ENCODE data around the gene GLIPR2. TPM values are rescaled to one million over a fixed set of nuclear protein-coding genes. Genes with fewer than 3 reads are reported as not detected.

Gene GLIPR2
- total and polyA plus RNA-seq, 2 of the 13 experiments (the other 11 are each of a cell fraction or from before 2014, with no cell fraction given) = 0.08 to 0.42 TPM

GRCh38 chr9:36207546-36208012 lies 71.0 kb downstream of the GLIPR2 start (continued):
- TF ChIP-seq FOXO4 (CRISPR knock-in tag; conservative IDR thresholded peaks at IDR 0.05) (no peak), ARID4A (CRISPR knock-in tag; IDR thresholded peaks at IDR 0.05; ENCODE audit: borderline replicate concordance) (peak; percentile 70; the same call in 1 of the 2 replicates), ZFY (CRISPR knock-in tag; IDR thresholded peaks at IDR 0.05) (no peak), ZNF337 (CRISPR knock-in tag; IDR thresholded peaks at IDR 0.05; ENCODE audit: borderline replicate concordance, low read depth) (no peak), ZBTB2 (CRISPR knock-in tag; IDR thresholded peaks at IDR 0.05; ENCODE audit: low read depth) (no peak), ZBTB33 (CRISPR knock-in tag; IDR thresholded peaks at IDR 0.05) (no peak), FOSL1 (CRISPR knock-in tag; IDR thresholded peaks at IDR 0.05; ENCODE audit: borderline replicate concordance) (no peak), UBTF (CRISPR knock-in tag; IDR thresholded peaks at IDR 0.05) (no peak), SUZ12 (IDR thresholded peaks at IDR 0.05; ENCODE audit: low read depth, low read length) (no peak), MTERF4 (CRISPR knock-in tag; IDR thresholded peaks at IDR 0.05) (no peak), GLMP (CRISPR knock-in tag; IDR thresholded peaks at IDR 0.05; ENCODE audit: borderline replicate concordance) (no peak), ZKSCAN5 (CRISPR knock-in tag; IDR thresholded peaks at IDR 0.05) (no peak)
